GM21367 (cell line): ENCODE measurements around the gene PPP1R26.
A peak's percentile ranks its signal among the peaks of the same experiment; 100 is the strongest.

Experiments
- ATAC-seq: cut with Tn5 transposase; IDR thresholded peaks from one replicate; pipeline ENCODE4 v1.9.1; 2021; ENCODE audit not compliant: unreplicated experiment

Gene PPP1R26

GRCh38 chr9:135487281-135488012, 7.9 kb downstream of the PPP1R26 start:
- ATAC-seq: no peak

DNA sequence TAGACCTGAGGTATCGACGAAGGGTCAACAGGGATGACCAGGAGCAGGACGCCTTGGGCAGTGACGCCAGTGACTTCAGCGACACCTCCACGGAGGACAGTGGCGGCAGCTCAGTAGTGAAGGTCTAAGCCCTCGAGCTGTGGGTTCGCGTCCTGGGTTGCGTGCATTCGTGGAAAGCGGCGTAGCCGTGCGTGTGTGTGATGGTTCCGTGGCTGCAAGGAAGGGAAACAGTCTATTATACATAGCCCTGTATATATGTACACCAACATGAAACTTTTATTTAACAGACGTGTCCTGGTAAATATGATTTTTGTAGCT, 8.4 kb downstream of the PPP1R26 start:
- ATAC-seq: no peak

GRCh38 chr9:135488527-135488926, 8.9 kb downstream of the PPP1R26 start:
- ATAC-seq: no peak

DNA sequence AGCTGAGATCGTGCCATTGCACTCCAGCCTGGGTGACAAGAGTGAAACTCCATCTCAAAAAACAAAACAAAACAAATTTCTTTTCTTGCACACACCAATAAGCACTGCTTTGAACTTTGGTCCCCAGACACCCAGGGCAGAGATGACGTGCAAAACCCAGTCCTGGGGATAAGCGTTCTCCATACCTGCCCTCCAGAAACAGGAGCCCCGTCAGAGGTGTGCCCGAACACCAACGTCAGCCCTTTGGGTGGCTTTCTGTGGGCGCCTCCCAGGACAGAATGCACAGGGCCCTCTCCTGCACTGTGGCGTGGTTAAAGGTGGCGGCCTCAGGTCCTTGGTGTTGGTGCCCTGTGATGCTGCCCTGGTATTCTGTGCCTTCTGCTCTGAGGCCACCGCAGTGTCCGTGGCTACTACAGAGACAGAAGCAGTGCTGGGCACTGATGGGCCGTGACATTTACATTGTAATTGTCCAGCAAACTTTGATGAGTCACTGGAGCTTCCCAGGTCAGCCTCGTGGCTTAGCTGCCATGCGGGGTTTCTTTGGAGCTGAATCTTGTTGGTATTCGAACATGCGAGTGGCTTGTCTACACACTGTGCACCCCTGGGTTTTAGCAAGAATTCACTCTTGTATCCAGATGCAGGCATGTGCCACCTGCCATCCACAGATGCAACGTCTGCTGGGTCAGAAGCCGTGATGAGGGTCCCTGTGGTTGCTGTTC, 9.8 kb downstream of the PPP1R26 start:
- no peak for ATAC-seq

GRCh38 chr9:135490166-135490870, 10.7 kb downstream of the PPP1R26 start:
- ATAC-seq: no peak

DNA sequence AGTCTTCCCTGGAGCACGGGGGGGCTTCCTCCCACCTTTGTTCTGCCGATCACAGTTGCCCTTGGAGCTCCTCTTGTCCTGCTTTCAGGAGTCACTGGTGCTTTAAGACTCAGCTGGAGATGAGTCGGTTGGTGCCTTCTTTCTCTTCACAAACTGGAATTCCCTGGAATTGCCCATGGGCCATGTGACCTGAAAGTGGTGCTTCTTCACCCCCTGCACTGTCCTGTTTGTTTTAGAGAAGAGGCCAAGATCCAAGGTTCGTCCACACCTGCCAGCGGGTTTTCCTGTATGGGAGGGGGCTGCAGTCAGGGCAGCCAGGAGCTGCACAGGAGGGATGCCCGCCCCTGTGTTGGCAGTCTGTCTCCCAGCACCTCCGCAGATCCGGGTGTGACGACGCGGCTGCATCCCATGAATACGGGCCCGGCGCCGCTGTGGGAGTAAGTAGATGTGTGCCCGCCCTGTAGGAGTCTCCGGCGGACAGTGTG, 11.4 kb downstream of the PPP1R26 start:
- ATAC-seq: no peak

GRCh38 chr9:135491764-135492163, 12.2 kb downstream of the PPP1R26 start:
- no peak for ATAC-seq

DNA sequence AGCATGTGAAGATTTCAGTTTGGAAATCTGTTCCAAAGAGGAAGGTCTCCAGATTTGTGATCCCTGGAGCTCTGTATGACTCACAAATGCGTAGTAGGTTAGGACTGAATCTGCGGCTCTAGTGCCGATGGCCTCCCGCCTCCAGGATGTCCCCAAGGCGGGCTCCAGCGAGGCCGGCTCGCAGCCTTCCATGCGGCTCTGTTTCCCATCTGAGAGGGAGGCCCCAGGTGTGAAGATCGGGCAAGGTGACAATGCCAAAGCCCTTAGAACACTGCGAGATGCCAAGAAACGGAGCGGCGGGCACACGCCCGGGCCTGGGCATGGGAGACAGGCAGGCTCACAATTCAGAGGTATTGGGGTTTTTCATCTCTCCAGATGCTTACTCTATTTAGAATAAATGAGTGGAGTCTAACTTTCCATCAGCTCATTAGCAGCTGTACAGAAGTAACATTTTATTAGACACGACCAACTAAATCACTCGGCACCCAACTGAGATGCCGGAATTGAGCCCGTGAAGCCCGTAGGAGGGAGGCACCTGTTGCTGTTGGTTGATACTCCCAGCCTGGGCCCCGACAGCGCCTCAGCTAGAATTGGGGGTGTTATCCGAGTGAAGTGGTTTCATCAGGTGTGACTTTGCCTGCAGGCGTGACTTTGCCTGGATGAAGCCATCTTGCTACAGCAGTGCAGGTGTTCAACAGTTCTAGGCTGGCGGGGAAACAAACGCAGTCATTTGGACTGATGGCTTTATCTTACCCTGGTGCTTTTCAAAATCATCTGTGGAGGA, 13.5 kb downstream of the PPP1R26 start:
- ATAC-seq: no peak

- no peak for ATAC-seq
These were observed 15.4 kb downstream of the PPP1R26 start for GRCh38 chr9:135494791-135495559.

DNA sequence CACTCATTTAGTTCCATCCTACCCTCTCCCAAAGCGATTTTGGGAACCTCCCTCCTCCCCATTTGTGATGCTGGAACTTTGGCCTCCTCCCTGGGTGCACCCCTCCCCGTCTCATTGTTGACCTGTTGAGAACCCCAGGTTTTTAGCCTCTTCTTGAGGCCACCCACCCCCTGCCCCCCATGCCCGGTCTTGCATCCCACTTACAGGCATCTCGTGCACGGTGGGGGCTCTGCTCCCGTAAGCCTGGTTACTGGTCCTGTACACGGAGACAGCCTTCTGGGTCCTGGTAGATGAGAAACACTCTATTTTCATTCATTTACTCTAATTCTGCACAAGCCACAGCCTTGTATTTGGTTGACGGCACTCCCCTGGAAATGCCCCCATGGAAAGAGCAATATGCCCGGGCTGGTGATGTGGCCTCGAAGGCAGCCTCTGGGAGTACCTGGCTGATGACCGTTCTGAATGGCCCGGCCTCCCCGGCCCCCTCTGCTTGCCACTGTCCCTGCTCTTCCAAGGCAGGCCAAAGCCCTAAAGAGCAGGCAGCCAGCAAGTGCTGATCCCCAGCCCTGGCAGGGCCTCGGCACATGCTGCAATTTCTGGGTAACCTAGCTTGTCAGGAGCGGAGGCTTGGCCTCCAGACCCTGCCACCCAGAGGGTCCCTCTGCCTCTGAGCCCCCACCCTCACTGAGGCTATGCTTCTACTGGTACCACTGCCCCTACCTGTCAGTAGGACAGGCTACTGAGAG, 19.0 kb downstream of the PPP1R26 start:
- no peak for ATAC-seq

- no peak for ATAC-seq
These were observed 19.9 kb downstream of the PPP1R26 start for GRCh38 chr9:135499326-135500070.

DNA sequence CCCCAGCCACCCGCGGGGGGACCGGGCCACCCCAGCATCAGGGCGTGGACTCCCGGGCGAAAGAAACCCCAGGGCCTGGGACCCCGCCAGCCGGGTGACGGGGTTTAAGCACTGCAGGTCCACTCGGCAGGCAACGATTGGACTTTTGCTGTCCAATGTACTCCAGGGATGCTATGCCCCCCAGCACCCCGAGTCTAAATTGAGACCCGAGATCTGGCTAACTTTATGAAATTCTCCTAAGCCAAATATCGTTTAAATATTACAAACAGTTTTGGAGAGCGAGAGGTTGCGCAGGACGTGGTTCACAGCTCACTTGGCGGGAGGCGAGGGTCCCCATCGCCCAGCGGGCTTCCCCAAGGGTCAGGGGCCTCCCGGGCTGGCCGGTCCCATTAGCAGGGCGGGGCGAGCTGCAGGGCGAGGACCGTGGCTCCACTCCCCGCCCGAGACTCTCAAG, 20.5 kb downstream of the PPP1R26 start:
- no peak for ATAC-seq

DNA sequence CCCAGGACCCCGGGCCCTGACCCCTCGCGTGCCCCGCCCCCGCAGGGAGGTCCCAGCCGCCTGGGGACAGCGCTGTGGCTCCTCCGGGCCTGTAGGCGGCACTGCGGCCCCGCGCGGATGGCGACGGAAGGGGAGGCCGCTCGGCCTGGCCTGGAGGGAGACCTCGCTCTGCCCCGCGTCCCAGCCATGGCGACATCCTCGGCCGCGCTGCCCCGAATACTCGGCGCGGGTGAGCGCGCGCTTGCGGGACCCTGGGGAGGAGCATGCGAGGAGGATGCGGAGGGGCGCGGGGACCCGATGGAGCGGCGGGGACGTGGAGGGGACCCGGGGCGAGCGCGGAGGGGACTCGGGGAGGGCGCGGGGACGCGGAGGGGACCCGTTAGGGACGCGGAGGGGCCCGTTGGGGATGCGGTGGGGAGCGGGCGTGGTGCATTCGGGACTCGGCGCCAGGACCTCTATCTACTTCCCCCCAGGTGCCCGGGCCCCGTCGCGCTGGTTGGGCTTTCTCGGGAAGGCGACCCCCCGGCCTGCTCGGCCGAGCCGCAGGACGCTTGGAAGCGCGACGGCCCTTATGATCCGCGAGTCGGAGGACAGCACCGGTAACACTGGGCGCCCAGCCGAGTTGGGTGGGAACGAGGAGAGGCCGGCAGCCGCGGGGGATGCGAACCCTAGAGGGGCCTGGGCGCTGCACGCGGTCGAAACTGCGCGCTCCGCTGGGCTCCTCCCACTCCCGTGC, 21.1 kb downstream of the PPP1R26 start, which contains the start of gene MRPS2:
Gene MRPS2 (plus strand): TSS at position 158 of the 736 bp plus-strand sequence. CDS start 29 bp downstream, at position 187.
- peak; percentile 67 for ATAC-seq

DNA sequence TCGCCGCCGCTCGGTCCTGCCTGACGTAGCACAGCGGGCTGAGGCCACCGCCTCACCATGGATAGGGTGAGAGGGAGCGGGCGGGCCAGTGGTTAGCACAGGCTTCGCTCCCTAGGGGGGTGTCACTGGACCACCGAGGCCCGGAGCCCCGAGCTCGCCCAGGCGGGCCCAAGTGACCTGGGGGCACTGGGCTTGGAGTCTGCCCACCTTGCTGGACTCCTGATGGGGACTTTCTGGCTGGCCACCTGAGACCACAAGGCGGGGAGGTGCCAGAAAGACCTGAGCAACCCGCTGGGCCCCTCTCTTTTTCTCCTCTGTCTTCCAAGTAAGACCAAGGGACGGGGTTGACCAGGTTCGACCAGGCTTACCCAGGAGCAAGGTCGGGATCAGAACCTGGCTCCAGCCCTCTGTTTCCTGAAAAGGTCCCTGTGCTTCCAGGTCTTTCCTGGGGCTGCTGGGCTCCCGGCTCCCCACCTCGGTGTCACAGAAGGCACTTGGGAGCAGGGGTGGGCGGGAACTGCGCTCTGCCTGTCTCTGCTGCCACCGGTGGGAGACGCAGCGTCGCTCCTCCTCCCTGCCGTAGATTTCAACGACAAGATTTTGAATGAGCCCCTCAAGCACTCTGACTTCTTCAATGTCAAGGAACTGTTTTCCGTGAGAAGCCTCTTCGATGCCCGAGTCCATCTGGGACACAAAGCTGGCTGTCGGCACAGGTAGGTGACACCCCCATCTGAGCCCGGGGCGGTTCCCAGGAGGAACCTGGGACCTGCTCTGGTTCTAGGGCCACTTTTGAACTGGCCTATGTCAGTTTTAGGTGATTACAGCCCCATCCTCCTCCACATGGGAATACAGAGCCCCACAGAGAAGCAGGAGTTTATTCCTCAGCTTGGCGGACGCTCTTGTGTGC, 21.9 kb downstream of the PPP1R26 start:
- ATAC-seq: no peak

GRCh38 chr9:135502168-135502872, 22.7 kb downstream of the PPP1R26 start:
- ATAC-seq: no peak

- ATAC-seq: no peak
These were observed 23.3 kb downstream of the PPP1R26 start for GRCh38 chr9:135502873-135503321.
